ENCODE measurements around the gene SUGP1.

SUGP1 gene

GRCh38 chr19:19234220-19234816 lies 86.0 kb downstream of the SUGP1 start:
- Histone ChIP-seq H3K79me2 (ENCODE audit: insufficient read depth, low read length) (no peaks in the 10 kb centered on the region), H3K36me3 (ENCODE audit: insufficient read depth, low read length) (no peaks in the 10 kb centered on the region), H4K20me1 (ENCODE audit: insufficient read depth, low read length) (no peaks in the 10 kb centered on the region), H3K4me1 (ENCODE audit: insufficient read depth, low read length) (no peaks in the 10 kb centered on the region), H3K4me2 (ENCODE audit: insufficient read depth, low read length) (no peak overlapping the region), H3K9ac (ENCODE audit: low read depth, low read length) (no peak overlapping the region), H3K27me3 (ENCODE audit: insufficient read depth, low read length, poor library complexity) (no peaks in the 10 kb centered on the region), H2AFZ (ENCODE audit: low read depth, low read length) (no peak overlapping the region), H3K9me3 (ENCODE audit: insufficient read depth, low read length, severe bottlenecking) (peaks cover 17% of the 10 kb centered on the region), H3K4me3 (ENCODE audit: low read depth in 1 of 2, low read length in 2 of 2) (no peak overlapping the region), H3K27ac (ENCODE audit: low read length) (no peak overlapping the region)
- DNase-seq (no peak), ATAC-seq (ENCODE audit: insufficient read depth, low read depth) (no peak)
- TF ChIP-seq EZH2 (IDR thresholded peaks at IDR 0.05; ENCODE audit: borderline replicate concordance, low read depth, low read length, severe bottlenecking): no peak
- no peak for TF ChIP-seq CTCF (IDR thresholded peaks at IDR 0.05; ENCODE audit: borderline replicate concordance, extremely low read depth, low read length, poor library complexity, severe bottlenecking)

- Histone ChIP-seq H3K9me3 (ENCODE audit: insufficient read depth, low read length, severe bottlenecking) (peaks cover 17% of the 10 kb centered on the region), H3K27ac (ENCODE audit: low read length) (no peak overlapping the region), H3K36me3 (ENCODE audit: insufficient read depth, low read length) (no peaks in the 10 kb centered on the region), H4K20me1 (ENCODE audit: insufficient read depth, low read length) (no peaks in the 10 kb centered on the region), H3K4me1 (ENCODE audit: insufficient read depth, low read length) (no peaks in the 10 kb centered on the region), H3K79me2 (ENCODE audit: insufficient read depth, low read length) (no peaks in the 10 kb centered on the region), H2AFZ (ENCODE audit: low read depth, low read length) (no peak overlapping the region), H3K4me2 (ENCODE audit: insufficient read depth, low read length) (no peak overlapping the region), H3K4me3 (ENCODE audit: low read depth in 1 of 2, low read length in 2 of 2) (no peak overlapping the region), H3K27me3 (ENCODE audit: insufficient read depth, low read length, poor library complexity) (no peaks in the 10 kb centered on the region), H3K9ac (ENCODE audit: low read depth, low read length) (no peak overlapping the region)
- ATAC-seq (ENCODE audit: insufficient read depth, low read depth): no peak
- DNase-seq: no peak
- no peak for TF ChIP-seq EZH2 (IDR thresholded peaks at IDR 0.05; ENCODE audit: borderline replicate concordance, low read depth, low read length, severe bottlenecking)
Observed at GRCh38 chr19:19232261-19232721, 88.0 kb downstream of the SUGP1 start.

- Histone ChIP-seq H3K79me2 (ENCODE audit: insufficient read depth, low read length) (no peaks in the 10 kb centered on the region), H3K4me1 (ENCODE audit: insufficient read depth, low read length) (no peaks in the 10 kb centered on the region), H3K9me3 (ENCODE audit: insufficient read depth, low read length, severe bottlenecking) (peaks cover 15% of the 10 kb centered on the region), H3K4me2 (ENCODE audit: insufficient read depth, low read length) (no peak overlapping the region), H3K4me3 (ENCODE audit: low read depth in 1 of 2, low read length in 2 of 2) (no peak overlapping the region), H3K9ac (ENCODE audit: low read depth, low read length) (no peak overlapping the region), H2AFZ (ENCODE audit: low read depth, low read length) (no peak overlapping the region), H4K20me1 (ENCODE audit: insufficient read depth, low read length) (no peaks in the 10 kb centered on the region), H3K36me3 (ENCODE audit: insufficient read depth, low read length) (no peaks in the 10 kb centered on the region), H3K27me3 (ENCODE audit: insufficient read depth, low read length, poor library complexity) (no peaks in the 10 kb centered on the region), H3K27ac (ENCODE audit: low read length) (no peak overlapping the region)
- ATAC-seq (ENCODE audit: insufficient read depth, low read depth): no peak
- TF ChIP-seq CTCF (IDR thresholded peaks at IDR 0.05; ENCODE audit: borderline replicate concordance, extremely low read depth, low read length, poor library complexity, severe bottlenecking) (no peak), EZH2 (IDR thresholded peaks at IDR 0.05; ENCODE audit: borderline replicate concordance, low read depth, low read length, severe bottlenecking) (no peak)
- no peak for DNase-seq
Observed at GRCh38 chr19:19230999-19231398, 89.3 kb downstream of the SUGP1 start.

- Histone ChIP-seq H3K4me3 (ENCODE audit: low read depth in 1 of 2, low read length in 2 of 2) (no peak overlapping the region), H3K27me3 (ENCODE audit: insufficient read depth, low read length, poor library complexity) (no peaks in the 10 kb centered on the region), H2AFZ (ENCODE audit: low read depth, low read length) (no peak overlapping the region), H3K27ac (ENCODE audit: low read length) (no peak overlapping the region), H3K79me2 (ENCODE audit: insufficient read depth, low read length) (no peaks in the 10 kb centered on the region), H3K4me2 (ENCODE audit: insufficient read depth, low read length) (no peak overlapping the region), H3K4me1 (ENCODE audit: insufficient read depth, low read length) (no peaks in the 10 kb centered on the region), H3K9ac (ENCODE audit: low read depth, low read length) (no peak overlapping the region), H4K20me1 (ENCODE audit: insufficient read depth, low read length) (no peaks in the 10 kb centered on the region), H3K9me3 (ENCODE audit: insufficient read depth, low read length, severe bottlenecking) (peaks cover 11% of the 10 kb centered on the region), H3K36me3 (ENCODE audit: insufficient read depth, low read length) (no peaks in the 10 kb centered on the region)
- no peak for TF ChIP-seq EZH2 (IDR thresholded peaks at IDR 0.05; ENCODE audit: borderline replicate concordance, low read depth, low read length, severe bottlenecking)
- no peak for TF ChIP-seq CTCF (IDR thresholded peaks at IDR 0.05; ENCODE audit: borderline replicate concordance, extremely low read depth, low read length, poor library complexity, severe bottlenecking)
- ATAC-seq (ENCODE audit: insufficient read depth, low read depth) (no peak), DNase-seq (no peak)
Observed at GRCh38 chr19:19229701-19230100, 90.6 kb downstream of the SUGP1 start.

All from DND-41 (cell line).